ENCODE data around the gene RACGAP1.

RACGAP1 gene

GRCh38 chr12:50025187-50026059, at the start of gene RACGAP1:
Gene RACGAP1, minus strand, starts transcription at chr12:50025494. Its CDS starts 8,779 bp downstream, at chr12:50016715.
- TF ChIP-seq CTCF (IDR thresholded peaks at IDR 0.05; ENCODE audit: borderline replicate concordance, control extremely low read depth, extremely low read depth, insufficient read depth, missing control alignments) = no peak
- DNase-seq (ENCODE audit: low spot score) = peak; percentile 98
- in situ Hi-C loops (cut with MboI; ENCODE audit: low sequenced_read_pairs, unreplicated experiment) = no loop called here

- in situ Hi-C loops (cut with MboI; ENCODE audit: low sequenced_read_pairs, unreplicated experiment) = no loop called here
- TF ChIP-seq CTCF (IDR thresholded peaks at IDR 0.05; ENCODE audit: borderline replicate concordance, control extremely low read depth, extremely low read depth, insufficient read depth, missing control alignments) = no peak
- DNase-seq (ENCODE audit: low spot score) = no peak
These were observed 48.4 kb upstream of the RACGAP1 start for GRCh38 chr12:50073712-50074111.

- no peak for DNase-seq (ENCODE audit: low spot score)
- in situ Hi-C loops (cut with MboI; ENCODE audit: low sequenced_read_pairs, unreplicated experiment) = no loop called here
- TF ChIP-seq CTCF (IDR thresholded peaks at IDR 0.05; ENCODE audit: borderline replicate concordance, control extremely low read depth, extremely low read depth, insufficient read depth, missing control alignments) = no peak
These were observed 47.9 kb upstream of the RACGAP1 start for GRCh38 chr12:50073206-50073605.

GRCh38 chr12:50072198-50072907, 47.1 kb upstream of the RACGAP1 start:
- TF ChIP-seq CTCF (IDR thresholded peaks at IDR 0.05; ENCODE audit: borderline replicate concordance, control extremely low read depth, extremely low read depth, insufficient read depth, missing control alignments) = no peak
- in situ Hi-C loops (cut with MboI; ENCODE audit: low sequenced_read_pairs, unreplicated experiment) = no loop called here
- DNase-seq (ENCODE audit: low spot score) = no peak

GRCh38 chr12:50070314-50071060, 45.2 kb upstream of the RACGAP1 start:
- in situ Hi-C loops (cut with MboI; ENCODE audit: low sequenced_read_pairs, unreplicated experiment) = no loop called here
- peak; percentile 80 for DNase-seq (ENCODE audit: low spot score)

More at GRCh38 chr12:50070314-50071060, 45.2 kb upstream of the RACGAP1 start:
- peak; percentile 86 for TF ChIP-seq CTCF (IDR thresholded peaks at IDR 0.05; ENCODE audit: borderline replicate concordance, control extremely low read depth, extremely low read depth, insufficient read depth, missing control alignments)
